Hypothalamus (tissue), 51 donors: ENCODE measurements around the gene EXOSC5.
A peak's percentile ranks its signal among the peaks of the same experiment; 100 is the strongest.
"Not testable (repeated sequence)": the region's sequence is repeated elsewhere in the genome, so short reads cannot be mapped to it uniquely, and the experiment has no call there.

Experiments
- DNase-seq, 51 donors: peaks; one replicate each; lab custom pipeline; 2025; lab: John Stamatoyannopoulos, UW

The EXOSC5 gene

DNA sequence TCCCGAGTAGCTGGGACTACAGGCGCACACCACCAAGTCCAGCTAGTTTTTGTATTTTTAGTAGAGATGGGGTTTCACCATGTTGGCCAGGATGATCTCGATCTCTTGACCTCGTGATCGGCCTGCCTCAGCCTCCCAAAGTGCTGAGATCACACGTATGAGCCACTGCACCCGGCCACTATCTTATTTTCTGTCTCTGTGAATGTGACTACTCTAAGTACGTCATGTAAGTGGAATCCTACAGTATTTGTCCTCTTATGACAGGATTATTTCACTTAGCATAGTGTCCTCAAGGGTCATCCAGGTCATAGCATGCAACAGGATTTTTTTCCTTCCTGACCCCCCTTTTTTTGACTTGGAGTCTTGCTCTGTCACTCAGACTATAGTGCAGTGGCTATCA lies 25.6 kb downstream of the EXOSC5 start:
- no peak for DNase-seq

DNA sequence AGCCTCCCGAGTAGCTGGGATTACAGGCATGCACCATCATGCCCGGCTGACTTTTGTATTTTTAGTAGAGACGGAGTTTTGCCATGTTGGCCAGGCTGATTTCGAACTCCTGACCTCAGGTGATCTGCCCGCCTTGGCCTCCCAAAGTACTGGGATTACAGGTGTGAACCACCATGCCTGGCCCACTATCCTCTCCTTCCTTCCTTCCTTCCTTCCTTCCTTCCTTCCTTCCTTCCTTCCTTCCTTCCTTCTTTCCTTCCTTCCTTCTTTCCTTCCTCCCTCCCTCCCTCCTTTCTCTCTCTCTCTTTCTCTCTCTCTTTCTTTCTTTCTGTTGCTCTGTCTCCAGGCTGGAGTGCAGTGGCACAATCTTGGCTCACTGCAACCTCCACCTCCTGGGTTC lies 26.0 kb downstream of the EXOSC5 start:
- not testable (repeated sequence) for DNase-seq

DNA sequence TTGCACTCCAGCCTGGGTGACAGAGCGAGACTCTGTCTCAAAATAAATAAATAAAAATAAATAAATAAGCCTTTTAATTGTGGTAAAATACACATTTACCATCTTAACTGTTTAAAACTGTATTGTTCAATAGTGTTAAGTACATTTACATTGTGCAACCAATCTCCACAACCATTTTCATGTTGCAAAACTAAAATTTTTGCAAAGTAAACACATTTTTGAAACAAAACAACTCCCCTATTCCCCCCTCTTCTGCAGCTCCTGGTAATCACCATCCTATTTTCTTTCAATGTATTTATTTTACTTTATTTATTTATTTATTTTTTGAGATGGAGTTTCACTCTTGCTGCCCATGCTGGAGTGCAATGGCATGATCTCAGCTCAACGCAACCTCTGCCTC lies 27.4 kb downstream of the EXOSC5 start:
- no peak for DNase-seq

DNA sequence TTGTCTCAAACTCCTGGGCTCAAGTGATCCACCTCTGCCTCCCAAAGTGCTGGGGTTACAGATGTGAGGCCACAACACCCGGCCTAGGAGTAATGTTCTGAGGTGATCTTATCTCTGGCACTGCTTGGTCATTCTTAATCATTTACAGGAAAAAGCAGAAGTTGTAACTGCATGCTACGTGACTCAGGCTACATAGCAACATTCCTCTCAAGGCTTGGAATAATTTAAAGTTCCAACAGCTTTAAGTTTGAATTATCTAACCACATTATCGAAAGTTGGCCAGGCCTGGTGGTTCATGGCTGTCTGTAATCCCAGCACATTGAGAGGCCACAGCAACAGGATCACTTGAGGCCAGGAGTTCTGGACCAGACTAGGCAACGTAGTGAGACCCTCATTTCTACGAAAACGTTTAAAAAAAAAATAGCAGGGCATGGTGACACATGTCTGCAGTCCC lies 29.3 kb downstream of the EXOSC5 start:
- no peak for DNase-seq

DNA sequence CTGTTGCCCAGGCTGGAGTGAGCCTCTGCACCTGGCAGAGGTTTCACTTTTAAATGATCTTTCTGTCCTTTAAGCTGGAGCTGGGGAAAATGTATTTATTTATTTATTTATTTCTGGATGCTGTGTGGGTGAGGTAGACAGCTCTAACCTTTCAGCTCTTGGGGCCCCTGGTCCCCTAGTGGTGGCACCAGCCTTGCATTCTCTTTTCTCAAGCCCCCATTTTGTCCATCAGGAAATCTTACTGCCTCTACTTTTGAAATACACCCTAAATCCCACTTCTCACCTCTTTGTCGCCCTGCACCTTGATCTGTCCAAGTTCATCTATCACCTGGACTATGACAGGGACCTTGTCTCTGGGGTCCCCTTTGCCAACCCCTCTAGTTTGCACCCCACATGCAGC lies 31.1 kb downstream of the EXOSC5 start:
- DNase-seq = no peak

DNA sequence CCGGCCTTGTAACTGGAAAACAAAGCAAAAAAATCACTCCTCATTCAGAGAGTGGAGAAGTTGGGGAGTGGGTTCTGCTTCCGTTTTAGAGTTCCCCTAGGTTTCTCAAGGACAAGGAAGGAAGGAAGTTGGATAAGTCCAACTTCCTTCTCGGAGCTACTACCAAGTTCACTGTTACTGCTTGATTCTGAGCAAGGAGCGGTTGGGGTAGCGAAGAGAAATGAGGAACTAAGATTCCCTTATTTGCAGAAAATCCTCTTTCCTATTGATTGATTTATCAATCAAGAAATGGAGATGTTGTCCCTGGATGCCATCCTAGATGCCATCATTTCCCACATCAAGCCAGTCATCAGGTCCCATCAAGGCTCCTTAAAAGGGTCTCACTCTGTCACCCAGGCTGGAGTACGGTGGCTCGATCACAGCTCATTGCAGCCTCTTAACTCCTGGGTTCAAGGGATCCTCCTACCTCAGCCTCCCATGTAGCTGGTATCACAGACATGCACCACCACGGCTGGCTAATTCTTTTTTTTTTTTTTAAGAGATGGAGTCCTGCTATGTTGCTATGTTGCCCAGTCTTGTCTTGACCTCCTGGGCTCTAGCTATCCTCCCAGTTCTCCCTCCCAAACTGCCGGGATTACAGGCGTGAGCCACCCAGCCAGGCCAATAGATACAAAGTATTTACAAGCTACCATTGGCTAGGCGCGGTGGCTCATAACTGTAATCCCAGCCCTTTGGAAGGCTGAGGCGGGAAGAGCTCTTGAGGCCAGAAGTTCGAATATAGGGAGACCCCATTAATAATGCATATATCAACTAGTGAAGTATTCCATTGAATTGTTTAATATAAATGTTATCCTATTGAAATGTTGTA lies 32.4 kb downstream of the EXOSC5 start:
- DNase-seq = no peak

DNA sequence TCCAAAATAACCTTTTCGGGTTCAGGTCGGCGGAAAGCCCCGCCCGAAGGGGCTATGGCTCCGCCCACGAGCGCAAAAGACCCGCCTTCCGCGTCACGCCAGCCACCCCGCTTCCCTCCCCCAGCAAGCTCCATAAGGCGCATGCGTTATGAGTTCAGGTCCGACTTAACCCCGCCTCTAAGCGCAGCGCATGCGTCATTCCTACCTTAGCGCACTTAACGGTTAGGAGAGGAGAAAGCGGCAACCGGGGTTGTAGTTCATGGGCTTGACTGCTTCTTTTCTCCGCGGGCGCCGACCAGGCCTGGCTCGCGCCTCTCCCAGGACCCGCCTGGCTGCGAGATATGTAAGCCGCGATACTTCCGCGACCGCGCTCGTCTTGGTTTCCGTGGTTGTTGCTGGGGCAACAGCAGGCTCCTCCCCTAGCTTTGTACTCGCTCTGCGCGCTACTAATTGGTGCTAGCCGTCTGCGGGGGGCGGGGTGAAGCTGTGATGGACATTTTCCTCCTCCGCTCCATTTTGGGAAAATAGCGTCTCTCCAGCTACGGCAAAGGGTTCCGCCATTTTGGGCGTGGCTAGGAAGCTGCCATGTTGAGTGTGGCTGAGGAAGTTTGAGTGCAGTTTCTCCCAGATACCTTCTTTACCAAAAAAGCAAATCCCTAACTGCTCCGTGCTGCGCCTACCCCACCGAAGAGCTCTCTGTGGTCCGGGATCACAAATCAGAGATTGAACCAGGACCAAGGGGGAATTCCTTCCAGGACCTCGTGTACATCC lies 33.2 kb downstream of the EXOSC5 start, which contains the start of gene B9D2:
B9D2 (minus strand) TSS at position 397 of the 771 bp plus-strand sequence. CDS start 630 bp downstream, outside the sequence.
- peak; percentile 71 to 100 (median 97) for DNase-seq

DNA sequence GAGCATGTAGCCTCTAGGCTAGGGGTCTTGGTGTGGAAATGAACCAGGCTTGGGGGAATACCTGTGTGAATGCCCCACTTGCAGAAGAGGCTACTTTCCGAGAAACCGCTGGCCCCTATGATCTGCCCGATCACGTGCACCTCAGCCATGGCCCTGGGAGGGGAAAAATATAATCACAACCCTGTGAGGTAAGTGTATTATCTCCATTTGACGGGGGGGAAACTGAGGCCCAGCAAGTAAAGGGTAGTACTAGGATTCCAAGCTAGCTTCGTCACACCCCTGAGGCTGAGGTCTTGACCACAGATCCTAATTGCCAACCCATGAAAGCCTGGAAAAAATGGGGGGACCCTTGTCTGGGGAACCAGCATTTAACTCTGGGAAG lies 33.8 kb downstream of the EXOSC5 start:
- DNase-seq = no peak

DNA sequence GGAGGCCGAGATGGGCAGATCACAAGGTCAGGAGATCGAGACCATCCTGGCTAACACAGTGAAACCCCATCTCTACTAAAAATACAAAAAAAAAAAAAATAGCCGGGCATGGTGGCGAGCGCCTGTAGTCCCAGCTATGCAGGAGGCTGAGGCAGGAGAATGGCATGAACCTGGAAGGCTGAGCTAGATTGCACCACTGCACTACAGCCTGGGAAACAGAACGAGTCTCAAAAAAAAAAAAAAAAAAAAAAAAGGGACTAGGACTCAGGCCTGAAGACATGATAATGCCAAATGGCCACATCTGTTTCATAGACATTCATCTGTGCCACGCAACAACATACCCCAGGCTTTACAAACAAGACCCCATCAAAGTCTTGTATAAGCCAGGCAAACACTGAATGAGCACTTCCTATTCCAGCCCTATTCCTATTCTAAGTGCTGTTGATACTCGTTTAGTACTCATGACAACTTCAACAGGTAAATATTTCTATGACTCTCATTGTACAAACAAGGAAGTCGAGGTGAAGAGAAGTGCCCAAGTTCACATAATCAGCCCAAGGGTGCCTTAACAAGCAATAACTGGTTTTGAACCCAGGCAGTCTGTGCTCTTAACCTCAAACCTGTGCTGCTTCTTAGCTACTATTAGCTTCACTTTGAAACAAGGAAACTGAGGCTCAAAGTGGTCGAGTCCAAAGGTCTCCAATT lies 34.9 kb downstream of the EXOSC5 start:
- DNase-seq = no peak

DNA sequence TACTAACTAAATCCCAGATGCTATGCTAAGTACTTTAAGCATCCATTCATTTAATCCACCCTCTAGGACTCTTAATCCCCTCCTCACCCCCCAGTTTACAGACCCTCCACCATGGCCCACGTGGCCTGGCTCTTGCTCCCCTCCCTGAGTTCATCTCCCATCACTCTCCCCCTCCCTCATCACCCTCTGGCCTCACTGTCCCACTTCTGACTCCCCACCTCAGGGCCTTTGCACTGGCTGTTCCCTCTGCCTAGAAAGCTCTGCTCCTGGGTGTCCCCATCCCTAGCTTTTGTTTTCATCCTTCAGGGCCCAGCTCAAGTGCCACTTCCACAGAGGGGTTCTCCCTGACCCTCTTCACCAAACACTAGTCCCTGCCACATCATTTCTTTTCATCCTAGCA lies 37.4 kb downstream of the EXOSC5 start:
- no peak for DNase-seq

DNA sequence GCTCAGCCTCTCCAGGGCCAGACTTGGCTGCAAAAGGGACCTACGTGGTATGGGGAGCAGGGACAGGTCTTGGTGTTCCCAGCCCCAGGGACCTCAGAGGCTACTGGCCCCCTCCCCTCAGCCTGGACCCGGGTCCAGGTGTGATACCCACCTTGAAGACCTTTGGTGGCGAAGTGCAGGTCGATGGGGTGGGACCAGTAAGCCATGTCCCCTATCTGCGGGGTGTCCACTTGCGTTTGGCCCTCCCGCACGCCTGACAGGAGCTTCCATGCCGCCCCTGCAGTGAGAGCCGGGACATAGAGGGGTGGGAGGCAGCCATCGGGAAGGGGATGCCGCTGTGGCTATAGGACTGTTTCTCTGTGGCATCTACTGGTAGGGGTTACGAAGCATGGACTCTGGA lies 39.4 kb downstream of the EXOSC5 start:
- DNase-seq = no peak

DNA sequence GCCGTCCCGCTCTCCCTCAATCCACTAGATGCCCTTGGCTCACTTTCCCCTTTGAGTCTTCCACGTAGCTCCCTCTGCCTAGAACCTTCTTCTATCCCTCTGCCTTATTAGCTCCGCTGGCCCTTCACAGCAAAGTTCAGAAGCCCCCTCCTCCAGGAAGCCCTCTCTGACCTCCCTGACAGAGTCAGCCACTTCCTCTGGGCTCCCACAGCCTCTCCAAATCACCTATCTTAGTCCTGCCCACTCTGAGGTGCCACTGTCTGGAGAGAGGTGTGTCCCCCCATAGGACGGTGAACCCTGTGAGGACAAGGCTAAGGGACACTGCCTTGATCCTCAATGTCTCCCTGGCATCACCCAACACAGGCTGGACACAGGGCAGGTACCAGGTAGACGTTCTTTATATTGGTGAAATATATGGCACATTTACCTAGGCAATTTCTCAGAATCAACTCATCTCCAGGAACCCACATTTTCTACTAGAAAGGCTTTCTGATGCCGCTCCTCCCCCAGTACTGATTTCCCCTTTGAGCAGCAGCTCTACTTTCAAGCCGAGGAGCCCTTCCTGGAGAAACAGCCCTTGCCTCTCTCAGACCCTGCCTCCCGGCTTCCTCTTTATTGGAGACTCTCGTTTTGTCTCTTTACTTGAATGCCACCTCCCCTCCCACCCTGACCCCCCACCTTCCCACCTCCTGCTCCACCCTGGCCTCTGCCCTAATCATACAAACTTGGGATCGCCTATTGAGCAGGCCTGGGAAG lies 40.0 kb downstream of the EXOSC5 start:
- DNase-seq = no peak

DNA sequence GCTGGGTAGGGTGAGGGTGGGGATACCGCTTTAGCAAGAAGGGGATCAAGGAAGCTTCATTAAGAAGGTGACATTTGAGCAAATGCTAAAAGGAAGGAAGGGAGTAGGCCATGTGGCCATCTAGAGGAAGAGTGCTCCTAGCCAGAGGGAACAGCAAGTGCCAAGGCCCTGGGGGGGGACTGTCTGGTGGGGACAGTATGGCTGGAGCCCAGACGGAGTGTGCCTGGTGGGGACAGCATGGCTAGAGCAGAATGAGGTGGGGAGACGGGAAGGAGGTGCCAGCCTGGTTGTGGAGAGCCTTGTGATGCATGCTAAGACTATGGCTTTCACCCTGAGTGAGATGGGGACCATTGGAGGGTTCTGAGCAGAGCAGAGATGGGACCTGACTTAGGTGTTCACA lies 41.4 kb downstream of the EXOSC5 start:
- no peak for DNase-seq

DNA sequence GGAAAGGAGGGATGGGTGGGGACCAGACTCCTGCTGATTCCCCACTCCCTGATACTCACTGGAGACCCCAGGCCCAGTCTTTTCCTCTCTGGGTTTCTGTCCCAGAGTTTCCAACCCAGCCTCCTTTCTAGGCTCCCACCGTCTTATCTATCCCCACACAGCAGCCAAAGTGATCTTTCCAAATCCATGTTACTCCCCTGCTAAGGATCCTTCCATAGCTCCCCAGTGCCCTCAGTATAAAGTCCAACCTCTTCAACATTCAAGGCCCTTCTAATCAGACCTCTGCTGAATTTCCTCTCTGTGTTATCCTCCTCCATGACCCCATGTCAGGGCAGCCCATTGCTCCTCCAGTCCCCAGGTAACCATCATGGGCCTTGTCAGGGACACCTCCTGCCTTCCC lies 42.1 kb downstream of the EXOSC5 start:
- no peak for DNase-seq

DNA sequence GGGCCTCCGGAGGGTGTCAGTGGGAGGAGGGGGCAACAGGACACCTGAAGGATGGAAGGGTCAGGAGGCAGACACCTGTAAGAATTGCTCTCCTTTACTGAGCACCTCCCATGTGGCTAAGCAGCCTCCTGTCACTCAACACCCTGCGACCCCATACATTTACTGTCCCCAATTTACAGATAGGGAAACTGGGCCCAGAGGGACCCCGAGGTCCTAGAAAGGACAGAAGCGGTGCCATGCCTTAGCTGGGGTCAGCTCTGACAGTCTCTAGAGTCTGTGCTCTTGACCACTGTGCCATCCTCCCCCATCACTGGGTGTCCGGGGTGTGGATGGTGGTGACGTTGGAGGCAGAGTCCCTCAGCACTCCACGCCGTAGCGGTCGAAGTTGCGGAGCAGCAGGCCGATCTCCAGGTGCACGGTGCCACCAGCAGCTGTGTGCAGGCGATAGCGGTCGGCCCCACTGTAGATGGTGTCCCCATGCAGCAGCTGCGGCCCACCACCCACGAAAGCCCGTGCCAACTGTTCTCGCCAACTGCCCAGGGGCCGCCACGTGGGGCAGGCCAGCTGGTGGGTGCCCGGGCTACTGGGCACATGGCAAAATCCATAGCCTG lies 42.7 kb downstream of the EXOSC5 start:
- DNase-seq = no peak

DNA sequence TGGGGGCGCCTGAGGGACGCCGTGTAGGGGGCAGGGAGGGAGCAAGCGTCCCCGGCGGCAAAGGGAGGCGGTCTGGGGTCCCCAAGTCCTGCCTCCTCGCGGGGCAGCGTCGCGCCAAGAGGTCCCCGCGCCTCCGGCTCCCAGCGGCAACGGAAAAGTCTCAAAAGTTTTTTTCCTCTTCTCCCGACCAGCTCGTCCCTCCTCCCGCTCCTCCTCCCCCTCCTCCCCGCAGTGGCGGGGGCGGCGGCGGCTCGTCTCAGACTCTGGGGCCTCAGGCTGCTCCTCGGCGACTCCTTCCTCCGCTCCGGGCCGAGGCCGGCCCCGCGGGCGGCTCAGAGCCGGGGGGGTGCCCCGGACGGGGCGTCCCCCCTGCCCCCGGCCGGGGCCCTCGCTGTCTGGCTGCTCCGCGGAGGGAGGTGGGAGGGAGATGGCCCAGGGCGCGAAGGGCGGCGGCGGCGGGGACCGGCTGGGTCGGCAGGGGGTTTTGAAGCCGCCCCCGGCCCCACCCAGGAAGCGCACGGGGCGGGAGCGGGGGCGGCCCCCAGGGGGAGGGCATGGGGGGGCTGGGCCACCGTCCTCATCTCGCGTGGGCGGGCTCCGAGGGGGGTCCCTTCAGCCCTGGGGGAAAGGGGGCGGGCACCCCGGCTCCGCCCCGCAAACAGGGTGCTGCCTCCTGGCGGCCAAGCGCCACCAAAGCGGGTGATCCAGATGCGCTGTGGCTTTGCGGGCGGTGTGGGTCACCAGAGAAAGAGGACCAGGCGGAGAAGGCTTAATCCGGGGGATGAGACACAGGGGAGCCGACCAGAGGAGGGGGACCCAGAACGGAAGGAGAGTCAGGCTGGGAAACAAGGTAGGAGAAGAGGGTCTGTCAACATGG lies 43.5 kb downstream of the EXOSC5 start, which contains the start of gene TGFB1:
TGFB1 (minus strand) TSS at position 457 of the 877 bp plus-strand sequence. CDS start 878 bp downstream, outside the sequence.
- DNase-seq = peak in 45 of 51 donors; percentile 21 to 76 (median 56)

DNA sequence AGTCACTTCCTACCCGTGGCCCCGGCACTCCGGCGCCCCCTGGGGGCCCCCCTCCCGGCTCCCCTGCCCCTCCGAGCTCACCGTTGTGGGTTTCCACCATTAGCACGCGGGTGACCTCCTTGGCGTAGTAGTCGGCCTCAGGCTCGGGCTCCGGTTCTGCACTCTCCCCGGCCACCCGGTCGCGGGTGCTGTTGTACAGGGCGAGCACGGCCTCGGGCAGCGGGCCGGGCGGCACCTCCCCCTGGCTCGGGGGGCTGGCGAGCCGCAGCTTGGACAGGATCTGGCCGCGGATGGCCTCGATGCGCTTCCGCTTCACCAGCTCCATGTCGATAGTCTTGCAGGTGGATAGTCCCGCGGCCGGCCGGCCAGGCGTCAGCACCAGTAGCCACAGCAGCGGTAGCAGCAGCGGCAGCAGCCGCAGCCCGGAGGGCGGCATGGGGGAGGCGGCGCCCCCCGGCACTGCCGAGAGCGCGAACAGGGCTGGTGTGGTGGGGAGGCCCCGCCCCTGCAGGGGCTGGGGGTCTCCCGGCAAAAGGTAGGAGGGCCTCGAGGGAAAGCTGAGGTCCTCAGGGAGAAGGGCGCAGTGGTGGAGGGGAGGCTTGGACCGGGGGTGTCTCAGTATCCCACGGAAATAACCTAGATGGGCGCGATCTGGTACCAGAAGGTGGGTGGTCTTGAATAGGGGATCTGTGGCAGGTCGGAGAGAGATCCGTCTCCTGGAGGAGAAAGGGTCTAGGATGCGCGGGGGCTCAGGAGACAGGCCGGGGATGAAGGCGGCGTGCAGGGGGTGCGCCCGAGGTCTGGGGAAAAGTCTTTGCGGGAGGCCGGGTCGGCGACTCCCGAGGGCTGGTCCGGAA lies 44.3 kb downstream of the EXOSC5 start:
- DNase-seq = peak in 29 of 51 donors; percentile 6 to 100 (median 23)

DNA sequence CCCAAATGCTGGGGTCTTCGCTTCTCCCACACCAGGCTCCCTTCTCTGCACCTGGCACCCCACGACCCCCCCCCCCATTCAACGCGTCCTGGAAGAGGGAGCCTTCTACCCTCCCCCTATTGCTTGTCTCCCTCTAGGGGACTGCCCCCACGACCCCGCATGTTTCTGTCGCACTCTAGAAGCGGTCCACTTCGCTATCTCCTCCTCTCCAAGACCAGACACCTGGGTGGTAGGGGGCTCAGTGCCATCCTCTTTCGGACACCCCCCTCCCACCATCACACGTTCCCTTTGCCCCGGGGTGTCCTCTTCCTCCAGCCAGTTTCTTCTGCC lies 44.9 kb downstream of the EXOSC5 start:
- DNase-seq = peak in 1 of 51 donors; percentile 89
